Neural progenitor cell (in vitro differentiated cells): ENCODE measurements around the gene EXOC4. TPM values are rescaled to one million over a fixed set of nuclear protein-coding genes. Genes with fewer than 3 reads are reported as not detected.

Experiments used
- DNase-seq: peaks from one replicate; pipeline ENCODE4 v3.0.0-alpha.2; 2016; ENCODE audit warnings: low spot score
- H2AFZ ChIP-seq: fragments of 200-600 bp; sonication (generic); replicated peaks from 2 replicates; pipeline ENCODE4 v1.6.1; 2016; ENCODE audit warnings: antibody characterized with exemption
- H3F3A ChIP-seq: fragments of 200-600 bp; sonication (generic); 2 replicates; pipeline ENCODE4 v1.6.1; 2016; ENCODE audit warnings: antibody characterized with exemption, low read depth
- H3K27ac ChIP-seq: fragments of 200-600 bp; sonication (generic); 2 replicates; pipeline ENCODE4 v1.5.1; 2016; ENCODE audit warnings: mild to moderate bottlenecking
- H3K27me3 ChIP-seq: fragments of 200-600 bp; sonication (generic); 2 replicates; pipeline ENCODE4 v1.6.1; 2016; ENCODE audit warnings: mild to moderate bottlenecking, moderate library complexity
- H3K36me3 ChIP-seq: fragments of 200-600 bp; sonication (generic); 2 replicates; pipeline ENCODE4 v1.5.1; 2016
- H3K4me1 ChIP-seq: fragments of 200-600 bp; sonication (generic); 2 replicates; pipeline ENCODE4 v1.6.1; 2016; ENCODE audit warnings: mixed run types
- H3K4me2 ChIP-seq: fragments of 200-600 bp; sonication (generic); 2 replicates; pipeline ENCODE4 v1.6.1; 2016
- H3K4me3 ChIP-seq: fragments of 200-600 bp; sonication (generic); 2 replicates; pipeline ENCODE4 v1.5.1; 2016
- H3K79me2 ChIP-seq: fragments of 200-600 bp; sonication (generic); 2 replicates; pipeline ENCODE4 v1.6.1; 2016; ENCODE audit warnings: low read depth
- H3K9ac ChIP-seq: fragments of 200-600 bp; sonication (generic); 2 replicates; pipeline ENCODE4 v1.6.1; 2016
- H3K9me3 ChIP-seq: fragments of 200-600 bp; sonication (generic); 2 replicates; pipeline ENCODE4 v1.5.1; 2016; ENCODE audit warnings: low read depth
- H4K20me1 ChIP-seq: fragments of 200-600 bp; sonication (generic); 2 replicates; pipeline ENCODE4 v1.6.1; 2016; ENCODE audit warnings: low read depth
- H3K27ac Mint-ChIP-seq: 3 replicates; pipeline ENCODE4 v1.8.0; 2021; ENCODE audit warnings: mixed read lengths
- H3K27me3 Mint-ChIP-seq: 2 replicates; pipeline ENCODE4 v1.8.0; 2022; ENCODE audit warnings: low read depth, mild to moderate bottlenecking, inconsistent platforms, moderate library complexity, mixed read lengths; ENCODE audit not compliant: insufficient read depth
- H3K36me3 Mint-ChIP-seq: 3 replicates; pipeline ENCODE4 v1.8.0; 2021; ENCODE audit warnings: mixed read lengths
- H3K4me1 Mint-ChIP-seq: 3 replicates; pipeline ENCODE4 v1.8.0; 2021; ENCODE audit warnings: mixed read lengths
- H3K4me3 Mint-ChIP-seq: 3 replicates; pipeline ENCODE4 v1.8.0; 2021; ENCODE audit warnings: mild to moderate bottlenecking, moderate library complexity, mixed read lengths
- H3K9me3 Mint-ChIP-seq: 3 replicates; pipeline ENCODE4 v1.8.0; 2020; ENCODE audit warnings: mixed read lengths
- EZH2 ChIP-seq: fragments of 200-600 bp; sonication (generic); IDR thresholded peaks from 2 replicates; pipeline ENCODE4 v1.6.1; 2017; ENCODE audit warnings: antibody characterized with exemption, mild to moderate bottlenecking, moderate library complexity
- EZH2phosphoT487 ChIP-seq: fragments of 200-600 bp; sonication (generic); IDR thresholded peaks from 2 replicates; pipeline ENCODE4 v1.6.1; 2017; ENCODE audit warnings: antibody characterized with exemption
- total RNA-seq: library from RNA; depleted of rRNA; stranded (reverse); fragments of >200 nt; gene quantifications from 2 replicates; pipeline ENCODE4 v1.2.3, GENCODE V29; 2015; ENCODE audit warnings: low replicate concordance
- TF ChIP-seq, protein P1 (sequence below): fragments of 200-600 bp; sonication (generic); IDR thresholded peaks from 2 replicates; pipeline ENCODE4 v1.5.1; 2017; ENCODE audit warnings: antibody characterized with exemption, mild to moderate bottlenecking

Gene EXOC4
- total RNA-seq, 1 donor from 2014 or later: 129 TPM

GRCh38 chr7:133429371-133429770 is 176.5 kb downstream of the EXOC4 start:
- H3K4me3 ChIP-seq: no peak overlapping the region
- H3K36me3 Mint-ChIP-seq: peaks cover 11% of the 10 kb centered on the region
- no peak for DNase-seq

GRCh38 chr7:133431134-133431724 is 178.4 kb downstream of the EXOC4 start:
- TF ChIP-seq EZH2phosphoT487 (no peak), EZH2 (no peak)
- TF ChIP-seq, protein P1, sequence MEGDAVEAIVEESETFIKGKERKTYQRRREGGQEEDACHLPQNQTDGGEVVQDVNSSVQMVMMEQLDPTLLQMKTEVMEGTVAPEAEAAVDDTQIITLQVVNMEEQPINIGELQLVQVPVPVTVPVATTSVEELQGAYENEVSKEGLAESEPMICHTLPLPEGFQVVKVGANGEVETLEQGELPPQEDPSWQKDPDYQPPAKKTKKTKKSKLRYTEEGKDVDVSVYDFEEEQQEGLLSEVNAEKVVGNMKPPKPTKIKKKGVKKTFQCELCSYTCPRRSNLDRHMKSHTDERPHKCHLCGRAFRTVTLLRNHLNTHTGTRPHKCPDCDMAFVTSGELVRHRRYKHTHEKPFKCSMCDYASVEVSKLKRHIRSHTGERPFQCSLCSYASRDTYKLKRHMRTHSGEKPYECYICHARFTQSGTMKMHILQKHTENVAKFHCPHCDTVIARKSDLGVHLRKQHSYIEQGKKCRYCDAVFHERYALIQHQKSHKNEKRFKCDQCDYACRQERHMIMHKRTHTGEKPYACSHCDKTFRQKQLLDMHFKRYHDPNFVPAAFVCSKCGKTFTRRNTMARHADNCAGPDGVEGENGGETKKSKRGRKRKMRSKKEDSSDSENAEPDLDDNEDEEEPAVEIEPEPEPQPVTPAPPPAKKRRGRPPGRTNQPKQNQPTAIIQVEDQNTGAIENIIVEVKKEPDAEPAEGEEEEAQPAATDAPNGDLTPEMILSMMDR: no peak
- H3K9me3 ChIP-seq: no peaks in the 10 kb centered on the region
- no peak for DNase-seq

More at GRCh38 chr7:133429371-133429770, 176.5 kb downstream of the EXOC4 start:
- Mint-ChIP-seq H3K4me3 (no peak overlapping the region), H3K27ac (no peak overlapping the region), H3K27me3 (no peaks in the 10 kb centered on the region), H3K4me1 (no peaks in the 10 kb centered on the region), H3K9me3 (peaks cover 3% of the 10 kb centered on the region)
- no peak overlapping the region for H3K27ac ChIP-seq
- peaks cover 10% of the 10 kb centered on the region for H3K4me1 ChIP-seq
- H4K20me1 ChIP-seq: peaks cover 12% of the 10 kb centered on the region
- no peaks in the 10 kb centered on the region for H3K27me3 ChIP-seq
- H3K9ac ChIP-seq: no peak overlapping the region
- no peaks in the 10 kb centered on the region for H3K9me3 ChIP-seq
- no peak overlapping the region for H3K4me2 ChIP-seq
- H3K36me3 ChIP-seq: no peaks in the 10 kb centered on the region
- TF ChIP-seq EZH2phosphoT487 (no peak), EZH2 (no peak)
- TF ChIP-seq, protein P1: no peak
- H3K79me2 ChIP-seq: peaks cover under 1% of the 10 kb centered on the region
- H2AFZ ChIP-seq: no peak overlapping the region
- H3F3A ChIP-seq: peaks cover 11% of the 10 kb centered on the region

GRCh38 chr7:133433165-133433812 is 180.4 kb downstream of the EXOC4 start:
- Mint-ChIP-seq H3K4me3 (no peak overlapping the region), H3K27me3 (no peaks in the 10 kb centered on the region), H3K4me1 (no peaks in the 10 kb centered on the region), H3K36me3 (peaks cover 2% of the 10 kb centered on the region), H3K9me3 (peaks cover 2% of the 10 kb centered on the region), H3K27ac (no peak overlapping the region)
- no peak overlapping the region for H3K4me3 ChIP-seq
- H3K9ac ChIP-seq: no peak overlapping the region
- TF ChIP-seq EZH2phosphoT487 (no peak), EZH2 (no peak)
- TF ChIP-seq, protein P1: no peak
- peaks cover 18% of the 10 kb centered on the region for H3K79me2 ChIP-seq
- no peak overlapping the region for H2AFZ ChIP-seq
- no peaks in the 10 kb centered on the region for H3K9me3 ChIP-seq
- no peaks in the 10 kb centered on the region for H3K27me3 ChIP-seq
- peak overlapping the region; percentile 37 for H3K4me2 ChIP-seq
- peak overlapping the region; percentile 36 for H3K27ac ChIP-seq
- no peak for DNase-seq
- peaks cover 14% of the 10 kb centered on the region for H3F3A ChIP-seq
- H4K20me1 ChIP-seq: peaks cover 22% of the 10 kb centered on the region
- H3K4me1 ChIP-seq: peaks cover 25% of the 10 kb centered on the region
- H3K36me3 ChIP-seq: no peaks in the 10 kb centered on the region

More at GRCh38 chr7:133431134-133431724, 178.4 kb downstream of the EXOC4 start:
- Mint-ChIP-seq H3K4me1 (no peaks in the 10 kb centered on the region), H3K36me3 (peaks cover 2% of the 10 kb centered on the region), H3K27me3 (no peaks in the 10 kb centered on the region), H3K4me3 (no peak overlapping the region), H3K27ac (no peak overlapping the region), H3K9me3 (peaks cover 2% of the 10 kb centered on the region)
- H3F3A ChIP-seq: peaks cover 14% of the 10 kb centered on the region
- no peak overlapping the region for H3K9ac ChIP-seq
- no peak overlapping the region for H3K4me3 ChIP-seq
- H3K27me3 ChIP-seq: no peaks in the 10 kb centered on the region
- no peaks in the 10 kb centered on the region for H3K36me3 ChIP-seq
- peaks cover 13% of the 10 kb centered on the region for H3K79me2 ChIP-seq
- peaks cover 22% of the 10 kb centered on the region for H4K20me1 ChIP-seq
- H3K4me2 ChIP-seq: no peak overlapping the region
- H3K4me1 ChIP-seq: peaks cover 25% of the 10 kb centered on the region
- H3K27ac ChIP-seq: no peak overlapping the region
- H2AFZ ChIP-seq: no peak overlapping the region
